Measurements from ENCODE around the gene PPP1R3F.
"Not testable (repeated sequence)": the region's sequence is repeated elsewhere in the genome, so short reads cannot be mapped to it uniquely, and the experiment has no call there.

DNA sequence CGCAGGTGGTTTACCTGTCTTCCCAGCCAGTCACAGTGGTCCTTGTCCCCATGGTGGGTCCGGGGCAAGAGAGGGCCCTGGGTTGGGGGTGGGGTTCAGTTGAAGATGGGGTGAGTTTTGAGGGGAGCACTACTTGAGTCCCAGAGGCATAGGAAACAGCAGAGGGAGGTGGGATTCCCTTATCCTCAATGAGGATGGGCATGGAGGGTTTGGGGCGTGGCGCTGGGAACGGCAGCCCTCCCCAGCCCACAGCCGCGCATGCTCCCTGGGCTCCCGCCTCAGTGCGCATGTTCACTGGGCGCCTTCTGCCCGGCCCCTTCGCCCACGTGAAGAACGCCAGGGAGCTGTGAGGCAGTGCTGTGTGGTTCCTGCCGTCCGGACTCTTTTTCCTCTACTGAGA is 61.7 kb downstream of the PPP1R3F start, which contains the start of gene GAGE13:
- TF ChIP-seq, protein P1, sequence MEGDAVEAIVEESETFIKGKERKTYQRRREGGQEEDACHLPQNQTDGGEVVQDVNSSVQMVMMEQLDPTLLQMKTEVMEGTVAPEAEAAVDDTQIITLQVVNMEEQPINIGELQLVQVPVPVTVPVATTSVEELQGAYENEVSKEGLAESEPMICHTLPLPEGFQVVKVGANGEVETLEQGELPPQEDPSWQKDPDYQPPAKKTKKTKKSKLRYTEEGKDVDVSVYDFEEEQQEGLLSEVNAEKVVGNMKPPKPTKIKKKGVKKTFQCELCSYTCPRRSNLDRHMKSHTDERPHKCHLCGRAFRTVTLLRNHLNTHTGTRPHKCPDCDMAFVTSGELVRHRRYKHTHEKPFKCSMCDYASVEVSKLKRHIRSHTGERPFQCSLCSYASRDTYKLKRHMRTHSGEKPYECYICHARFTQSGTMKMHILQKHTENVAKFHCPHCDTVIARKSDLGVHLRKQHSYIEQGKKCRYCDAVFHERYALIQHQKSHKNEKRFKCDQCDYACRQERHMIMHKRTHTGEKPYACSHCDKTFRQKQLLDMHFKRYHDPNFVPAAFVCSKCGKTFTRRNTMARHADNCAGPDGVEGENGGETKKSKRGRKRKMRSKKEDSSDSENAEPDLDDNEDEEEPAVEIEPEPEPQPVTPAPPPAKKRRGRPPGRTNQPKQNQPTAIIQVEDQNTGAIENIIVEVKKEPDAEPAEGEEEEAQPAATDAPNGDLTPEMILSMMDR (IDR thresholded peaks at IDR 0.05; ENCODE audit: borderline replicate concordance, extremely low read depth, low read length, poor library complexity, severe bottlenecking), result not testable (repeated sequence)
- TF ChIP-seq EZH2 (IDR thresholded peaks at IDR 0.05; ENCODE audit: borderline replicate concordance, low read depth, low read length, severe bottlenecking), result not testable (repeated sequence)
